Naive thymus-derived CD4-positive, alpha-beta T cell (primary cell): ENCODE results near the gene ANKRD61. TPM values are rescaled to one million over a fixed set of nuclear protein-coding genes. Genes with fewer than 3 reads are reported as not detected.
"Not testable (repeated sequence)": the region's sequence is repeated elsewhere in the genome, so short reads cannot be mapped to it uniquely, and the experiment has no call there.

ENCODE experiments used
- ATAC-seq: fragments of 150-1000 bp; cut with Tn5 transposase; 2 replicates; pipeline ENCODE4 v1.10.0; 2021; ENCODE audit warnings: mild to moderate bottlenecking, moderate library complexity
- CTCF ChIA-PET: fragments of 350-600 bp; sonication (Branson Sonifier 250); formaldehyde crosslinking; loops from one replicate; lab custom pipeline; 2021; ENCODE audit warnings: antibody characterized with exemption; lab: Charles Lee
- POLR2A ChIA-PET: fragments of 350-600 bp; sonication (Branson Sonifier 250); formaldehyde crosslinking; loops from one replicate; lab custom pipeline; 2021; ENCODE audit warnings: antibody characterized with exemption, inconsistent platforms; lab: Charles Lee
- DNase-seq, 9 donors: peaks; one replicate each; pipeline versions ENCODE4 v3.0.0 to v3.0.0-alpha.2; 2020 to 2022; ENCODE audit warnings: mixed read lengths in 1 of 9
- H3K27ac ChIP-seq: one replicate; pipeline ENCODE4 v1.7.0; 2013; ENCODE audit warnings: mild to moderate bottlenecking, low read depth, low read length, moderate library complexity
- H3K27me3 ChIP-seq, 2 donors: one replicate each; pipeline ENCODE4 v1.7.0; 2013; ENCODE audit warnings: low read length in 2 of 2, mild to moderate bottlenecking in 2 of 2, moderate library complexity in 2 of 2; ENCODE audit not compliant: control insufficient read depth in 2 of 2, insufficient read depth in 2 of 2
- H3K36me3 ChIP-seq, 3 experiments: 1 replicate in 2 of 3; 2 replicates in 1 of 3; pipeline ENCODE4 v1.7.0; 2013; ENCODE audit warnings: low read length in 3 of 3, mild to moderate bottlenecking in 3 of 3, moderate library complexity in 1 of 3; ENCODE audit not compliant: insufficient read depth in 3 of 3, control insufficient read depth in 2 of 3
- H3K4me1 ChIP-seq, 2 donors: one replicate each; pipeline ENCODE4 v1.7.0; 2013; ENCODE audit warnings: low read length in 2 of 2, mild to moderate bottlenecking in 2 of 2, moderate library complexity in 1 of 2; ENCODE audit not compliant: control insufficient read depth in 2 of 2, insufficient read depth in 2 of 2
- H3K4me3 ChIP-seq: 2 replicates; pipeline ENCODE4 v1.7.0; 2013; ENCODE audit warnings: mild to moderate bottlenecking, low read length
- H3K9me3 ChIP-seq, 3 experiments: 1 replicate in 2 of 3; 2 replicates in 1 of 3; pipeline ENCODE4 v1.7.0; 2013; ENCODE audit warnings: low read length in 3 of 3; ENCODE audit not compliant: control insufficient read depth in 2 of 3
- H3K27ac Mint-ChIP-seq, 9 donors: one replicate each; pipeline ENCODE4 v1.8.0; 2020 to 2022; ENCODE audit warnings: mixed read lengths in 9 of 9, mild to moderate bottlenecking in 8 of 9, moderate library complexity in 5 of 9, inconsistent platforms in 2 of 9
- H3K27me3 Mint-ChIP-seq, 5 donors: one replicate each; pipeline ENCODE4 v1.8.0; 2021 to 2022; ENCODE audit warnings: mixed read lengths in 5 of 5, mild to moderate bottlenecking in 1 of 5
- H3K36me3 Mint-ChIP-seq, 5 donors: one replicate each; pipeline ENCODE4 v1.8.0; 2020 to 2022; ENCODE audit warnings: mixed read lengths in 5 of 5, mild to moderate bottlenecking in 3 of 5, inconsistent platforms in 1 of 5
- H3K4me1 Mint-ChIP-seq, 7 donors: one replicate each; pipeline ENCODE4 v1.8.0; 2020 to 2022; ENCODE audit warnings: mixed read lengths in 7 of 7, mild to moderate bottlenecking in 3 of 7, inconsistent platforms in 1 of 7
- H3K4me3 Mint-ChIP-seq, 10 donors: one replicate each; pipeline ENCODE4 v1.8.0; 2020 to 2022; ENCODE audit warnings: mild to moderate bottlenecking in 10 of 10, mixed read lengths in 10 of 10, moderate library complexity in 6 of 10, inconsistent platforms in 2 of 10
- H3K9me3 Mint-ChIP-seq, 11 donors: one replicate each; pipeline ENCODE4 v1.8.0; 2020 to 2022; ENCODE audit warnings: mixed read lengths in 11 of 11, mild to moderate bottlenecking in 4 of 11, inconsistent platforms in 1 of 11, moderate library complexity in 1 of 11
- intact Hi-C, 2 donors: fragments of 100-400 bp; cut with micrococcal nuclease; formaldehyde crosslinking; loops; one replicate each; pipeline ENCODE4 v1.15.1; 2023
- polyA plus RNA-seq, 2 donors: library from polyadenylated mRNA; unstranded; fragments of 300-500 nt; fragmentation: Illumina TruSeq; gene quantifications; one replicate each; pipeline ENCODE4 v1.2.3, GENCODE V29; 2021
- total RNA-seq, 6 experiments: library from RNA in 5 of 6; stranded (reverse) in 5 of 6; gene quantifications; 1 replicate in 5 of 6; 2 replicates in 1 of 6; pipeline ENCODE4 v1.2.3 and lab custom pipeline; 2021 to 2026

Gene ANKRD61
- total and polyA plus RNA-seq, 7 experiments from 2014 or later = 0.29 to 0.50 TPM; not detected in 5

DNA sequence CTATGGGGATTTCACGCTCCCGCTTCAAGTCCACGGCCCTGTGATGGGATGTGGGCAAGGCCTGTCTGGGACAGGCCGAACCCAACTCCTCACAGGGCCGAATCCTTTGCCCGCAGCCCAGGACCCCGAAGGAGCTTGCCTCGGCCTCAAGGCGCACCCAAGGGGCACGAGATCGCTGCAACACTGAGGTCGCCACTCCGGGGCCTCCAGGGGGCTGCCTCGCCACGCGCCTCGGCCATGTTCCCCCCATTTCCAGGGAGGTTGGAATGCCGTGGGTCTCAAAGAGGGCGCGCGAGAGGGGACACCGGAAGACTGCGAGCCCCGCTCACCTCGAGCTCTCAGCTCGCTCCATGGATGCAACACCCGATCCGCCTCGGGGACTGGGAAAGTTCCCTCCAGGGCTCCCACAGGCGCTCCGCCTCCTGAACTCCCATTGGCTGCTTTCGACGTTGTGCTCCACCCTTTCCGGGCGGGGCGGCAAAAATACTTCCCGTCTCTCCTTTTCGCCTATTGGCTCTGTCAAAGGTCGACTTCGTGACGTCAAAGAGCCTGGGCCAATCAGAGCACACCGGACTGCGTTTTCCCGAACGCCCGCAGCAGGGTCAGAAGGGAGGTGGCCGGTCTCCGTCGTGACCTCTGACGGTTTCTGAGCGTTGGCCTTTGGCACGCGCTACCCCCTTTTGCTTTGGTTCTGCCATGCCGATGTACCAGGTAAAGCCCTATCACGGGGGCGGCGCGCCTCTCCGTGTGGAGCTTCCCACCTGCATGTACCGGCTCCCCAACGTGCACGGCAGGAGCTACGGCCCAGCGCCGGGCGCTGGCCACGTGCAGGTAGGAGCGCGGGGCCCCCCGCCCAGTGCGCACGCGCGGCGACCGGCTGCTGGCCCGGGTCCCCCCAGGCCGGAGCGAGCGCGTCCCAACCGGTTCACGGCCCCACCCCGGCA, 22.2 kb upstream of the ANKRD61 start, which contains the start of the genes AIMP2 and PMS2:
Gene AIMP2, plus strand, starts transcription at position 605 of the 944 bp plus-strand sequence. Its CDS starts 92 bp downstream, at position 697.
Gene PMS2, minus strand, starts transcription at position 382 of the 944 bp plus-strand sequence. Its CDS starts 30 bp downstream, at position 352.
- POLR2A ChIA-PET = interaction anchor here (0.6 to 1.4 kb wide), 3 partner anchors 17 to 46 kb away, joined by 3 read pairs; no protein-coding TSS in a partner anchor
- intact Hi-C loops = loop anchor here (1.0 to 10.0 kb wide), 4 partner anchors 17 to 439 kb away; partner anchors contain the start of gene CCZ1 (in 1 of the 2)
- CTCF ChIA-PET = interaction anchor here (0.6 to 1.5 kb wide), 2 partner anchors 17 to 114 kb away, joined by 3 to 4 read pairs; no protein-coding TSS in a partner anchor

DNA sequence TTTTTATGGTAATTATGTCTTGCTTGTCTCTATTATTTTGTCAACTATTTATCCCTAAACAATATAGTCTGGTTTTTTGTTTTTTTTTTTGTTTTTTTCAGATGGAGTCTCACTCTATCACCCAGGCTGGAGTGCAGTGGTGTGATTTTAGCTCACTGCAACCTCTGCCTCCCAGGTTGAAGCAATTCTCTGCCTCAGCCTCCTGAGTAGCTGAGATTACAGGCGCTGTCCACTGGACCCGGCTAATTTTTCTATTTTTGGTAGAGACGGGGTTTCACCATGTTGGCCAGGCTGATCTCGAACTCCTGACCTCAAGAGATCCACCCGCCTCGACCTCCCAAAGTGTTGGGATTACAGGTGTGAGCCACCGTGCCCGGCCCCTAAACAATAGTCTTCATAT, 20.8 kb upstream of the ANKRD61 start:
- H3K27me3 ChIP-seq, POLR2A ChIA-PET, H3K9me3 Mint-ChIP-seq, H3K4me1 ChIP-seq, H3K36me3 Mint-ChIP-seq, H3K9me3 ChIP-seq, H3K27ac ChIP-seq, CTCF ChIA-PET, ATAC-seq, H3K27me3 Mint-ChIP-seq, H3K4me3 ChIP-seq, DNase-seq, intact Hi-C loops: not testable (repeated sequence)
- Mint-ChIP-seq H3K27ac (peak overlapping the region; percentile 61 to 98 (median 90)), H3K4me1 (peaks cover 7 to 52% (median 36%) of the 10 kb centered on the region in 7 donors), H3K4me3 (peak overlapping the region; percentile 86 to 99 (median 92))
- H3K36me3 ChIP-seq = peaks cover 0 to 10% (median 7%) of the 10 kb centered on the region in 3 experiments

More for the DNA sequence above, 22.2 kb upstream of the ANKRD61 start, which contains the start of the genes AIMP2 and PMS2:
- no peaks in the 10 kb centered on the region for H3K9me3 ChIP-seq
- peak; percentile 82 to 96 (median 93) for DNase-seq
- Mint-ChIP-seq H3K4me3 (peak within 1 kb of the TSS; percentile 93 to 99 (median 95)), H3K27me3 (no peaks in the 10 kb centered on the region), H3K4me1 (peaks cover 7 to 52% (median 33%) of the 10 kb centered on the region in 7 donors), H3K9me3 (no peaks in the 10 kb centered on the region), H3K36me3 (peaks cover 0 to 5% (median 0%) of the 10 kb centered on the region in 5 donors), H3K27ac (peak within 1 kb of the TSS; percentile 88 to 98 (median 96))
- peak within 1 kb of the TSS; percentile 99 for H3K4me3 ChIP-seq
- peaks cover 0 to 7% (median 0%) of the 10 kb centered on the region in 3 experiments for H3K36me3 ChIP-seq
- H3K27ac ChIP-seq = peak within 1 kb of the TSS; percentile 82
- ATAC-seq = peak; percentile 95
- no peaks in the 10 kb centered on the region for H3K27me3 ChIP-seq
- peaks cover 0 to 5% of the 10 kb centered on the region in 2 donors for H3K4me1 ChIP-seq

DNA sequence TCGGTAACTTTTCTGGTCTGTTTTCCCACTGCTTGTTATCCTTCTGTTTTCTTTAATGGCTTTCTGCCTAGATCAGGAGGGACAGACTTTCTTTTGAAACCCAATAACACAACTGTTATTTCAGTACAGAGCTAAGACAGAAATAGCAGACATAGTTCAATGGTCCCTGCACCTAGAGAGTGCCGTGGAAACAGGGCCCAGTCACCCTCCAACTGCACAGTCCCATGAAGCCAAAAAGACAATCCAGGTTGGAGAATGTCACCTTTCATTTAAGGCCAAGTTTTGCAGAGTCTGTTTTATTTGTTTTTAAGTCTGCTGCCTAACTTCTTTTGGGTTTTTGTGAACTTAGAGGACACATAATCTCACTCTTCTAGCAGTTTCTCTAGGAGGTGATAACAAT, 19.6 kb upstream of the ANKRD61 start:
- Histone ChIP-seq H3K9me3 (no peaks in the 10 kb centered on the region), H3K36me3 (peaks cover 0 to 22% (median 18%) of the 10 kb centered on the region in 3 experiments), H3K27me3 (no peaks in the 10 kb centered on the region), H3K27ac (no peak overlapping the region), H3K4me1 (peaks cover 0 to 5% of the 10 kb centered on the region in 2 donors), H3K4me3 (no peak overlapping the region)
- intact Hi-C loops = no loop called here
- POLR2A ChIA-PET = no interaction called here
- Mint-ChIP-seq H3K27ac (peak overlapping the region in 5 of 9 donors; percentile 5 to 88 (median 53)), H3K4me1 (peaks cover 7 to 49% (median 39%) of the 10 kb centered on the region in 7 donors), H3K9me3 (no peaks in the 10 kb centered on the region), H3K27me3 (no peaks in the 10 kb centered on the region), H3K4me3 (peak overlapping the region in 3 of 10 donors; percentile 9 to 97 (median 25)), H3K36me3 (peaks cover 0 to 8% (median 4%) of the 10 kb centered on the region in 5 donors)
- ATAC-seq (no peak), DNase-seq (no peak)
- CTCF ChIA-PET = interaction anchor here (0.6 kb wide), 1 partner anchor 11 kb away, joined by 4 read pairs; no protein-coding TSS in a partner anchor

DNA sequence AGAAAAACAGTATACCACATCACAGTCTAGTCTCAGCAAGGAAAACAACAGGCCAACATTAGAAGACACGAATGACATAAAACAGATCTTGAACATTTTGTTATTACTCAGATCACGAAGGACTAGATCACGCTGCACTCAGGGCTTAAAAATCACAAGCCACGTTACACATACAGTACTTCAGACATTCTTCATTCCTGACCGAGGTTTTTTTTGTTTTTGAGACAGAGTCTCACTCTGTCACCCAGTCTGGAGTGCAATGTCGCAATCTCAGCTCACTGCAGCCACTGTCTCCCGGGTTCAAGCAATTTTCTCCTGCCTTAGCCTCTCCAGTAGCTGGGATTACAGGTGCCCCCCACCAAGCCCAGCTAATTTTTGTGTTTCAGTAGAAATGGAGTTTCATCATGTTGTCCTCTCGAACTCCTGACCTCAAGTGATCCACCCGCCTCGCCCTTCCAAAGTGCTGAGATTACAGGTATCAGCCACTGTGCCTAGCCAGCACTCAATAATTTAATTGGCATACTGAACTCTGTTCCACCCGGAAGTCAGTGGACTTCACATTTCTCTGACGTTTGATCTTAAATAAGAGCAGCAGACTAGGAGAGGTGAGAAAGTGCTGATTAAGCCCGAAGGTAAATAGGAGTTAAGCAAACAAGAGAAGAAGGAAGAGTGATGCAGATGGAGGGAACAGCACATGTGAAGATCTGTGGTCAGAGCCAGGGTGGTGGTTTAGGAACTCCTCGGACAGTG, 18.6 kb upstream of the ANKRD61 start:
- H3K4me3 Mint-ChIP-seq = no peak overlapping the region
- H3K36me3 Mint-ChIP-seq = peaks cover 0 to 8% (median 4%) of the 10 kb centered on the region in 5 donors
- H3K27ac ChIP-seq = no peak overlapping the region
- H3K4me1 Mint-ChIP-seq = peaks cover 7 to 41% (median 34%) of the 10 kb centered on the region in 7 donors
- no peak for ATAC-seq
- POLR2A ChIA-PET = interaction anchor here (0.7 kb wide), 1 partner anchor 11 kb away, joined by 3 read pairs; no protein-coding TSS in a partner anchor
- no peak overlapping the region for H3K4me3 ChIP-seq
- DNase-seq = no peak
- H3K9me3 ChIP-seq = no peaks in the 10 kb centered on the region
- CTCF ChIA-PET = no interaction called here
- no peaks in the 10 kb centered on the region for H3K27me3 ChIP-seq
- H3K9me3 Mint-ChIP-seq = no peaks in the 10 kb centered on the region
- H3K27ac Mint-ChIP-seq = peak overlapping the region in 5 of 9 donors; percentile 24 to 80 (median 56)
- peaks cover 0 to 5% of the 10 kb centered on the region in 2 donors for H3K4me1 ChIP-seq
- H3K27me3 Mint-ChIP-seq = no peaks in the 10 kb centered on the region
- intact Hi-C loops = no loop called here
- H3K36me3 ChIP-seq = peaks cover 0 to 28% (median 21%) of the 10 kb centered on the region in 3 experiments

GRCh38 chr7:6015917-6016652, 15.1 kb upstream of the ANKRD61 start:
- no peaks in the 10 kb centered on the region for H3K27me3 ChIP-seq
- intact Hi-C loops = no loop called here
- H3K9me3 Mint-ChIP-seq = no peaks in the 10 kb centered on the region
- POLR2A ChIA-PET = no interaction called here
- peaks cover 0 to 49% (median 21%) of the 10 kb centered on the region in 3 experiments for H3K36me3 ChIP-seq
- H3K9me3 ChIP-seq = no peaks in the 10 kb centered on the region
- H3K27ac Mint-ChIP-seq = peak overlapping the region in 6 of 9 donors; percentile 15 to 74 (median 60)
- H3K4me3 ChIP-seq = no peak overlapping the region
- DNase-seq (no peak), ATAC-seq (no peak)
- peaks cover 5 to 21% (median 17%) of the 10 kb centered on the region in 7 donors for H3K4me1 Mint-ChIP-seq
- CTCF ChIA-PET = no interaction called here
- no peak overlapping the region for H3K27ac ChIP-seq
- peaks cover 5 to 22% (median 11%) of the 10 kb centered on the region in 5 donors for H3K36me3 Mint-ChIP-seq
- no peaks in the 10 kb centered on the region for H3K4me1 ChIP-seq
- H3K27me3 Mint-ChIP-seq = no peaks in the 10 kb centered on the region
- no peak overlapping the region for H3K4me3 Mint-ChIP-seq
